ENCODE results near the gene GRM7.

GRM7 gene

GRCh38 chr3:7504886-7505775 is 644.2 kb downstream of the GRM7 start (continued):
- TF ChIP-seq ZNF221 (tag by site-specific recombination; IDR thresholded peaks at IDR 0.05; ENCODE audit: borderline replicate concordance) (no peak), ZNF660 (tag by site-specific recombination; IDR thresholded peaks at IDR 0.05) (no peak), ZBTB17 (tag by site-specific recombination; IDR thresholded peaks at IDR 0.05) (no peak), MYNN (tag by site-specific recombination; IDR thresholded peaks at IDR 0.05; ENCODE audit: borderline replicate concordance) (no peak)
- TF ChIP-seq, protein P1, sequence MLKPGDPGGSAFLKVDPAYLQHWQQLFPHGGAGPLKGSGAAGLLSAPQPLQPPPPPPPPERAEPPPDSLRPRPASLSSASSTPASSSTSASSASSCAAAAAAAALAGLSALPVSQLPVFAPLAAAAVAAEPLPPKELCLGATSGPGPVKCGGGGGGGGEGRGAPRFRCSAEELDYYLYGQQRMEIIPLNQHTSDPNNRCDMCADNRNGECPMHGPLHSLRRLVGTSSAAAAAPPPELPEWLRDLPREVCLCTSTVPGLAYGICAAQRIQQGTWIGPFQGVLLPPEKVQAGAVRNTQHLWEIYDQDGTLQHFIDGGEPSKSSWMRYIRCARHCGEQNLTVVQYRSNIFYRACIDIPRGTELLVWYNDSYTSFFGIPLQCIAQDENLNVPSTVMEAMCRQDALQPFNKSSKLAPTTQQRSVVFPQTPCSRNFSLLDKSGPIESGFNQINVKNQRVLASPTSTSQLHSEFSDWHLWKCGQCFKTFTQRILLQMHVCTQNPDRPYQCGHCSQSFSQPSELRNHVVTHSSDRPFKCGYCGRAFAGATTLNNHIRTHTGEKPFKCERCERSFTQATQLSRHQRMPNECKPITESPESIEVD (tag by site-specific recombination; IDR thresholded peaks at IDR 0.05), result no peak

GRCh38 chr3:7506606-7507180 is 645.8 kb downstream of the GRM7 start:
- TF ChIP-seq ZFP69B (tag by site-specific recombination; IDR thresholded peaks at IDR 0.05), result no peak
- H3K4me1 ChIP-seq (ENCODE audit: control insufficient read depth, insufficient read depth, low read length), result no peaks in the 10 kb centered on the region
- no peak overlapping the region for H3K27ac ChIP-seq (ENCODE audit: extremely low read depth, low read depth, low read length)
- H3K4me3 ChIP-seq (ENCODE audit: low read depth, low read length), result no peak overlapping the region
- CTCF ChIA-PET, result no interaction called here
- no peaks in the 10 kb centered on the region for H3K36me3 ChIP-seq (ENCODE audit: control insufficient read depth in 2 of 2, insufficient read depth in 1 of 2, low read length in 2 of 2)
- POLR2A ChIA-PET, result no interaction called here
- no peaks in the 10 kb centered on the region for H3K9me3 ChIP-seq (ENCODE audit: control insufficient read depth, insufficient read depth, low read depth, low read length)

DNA sequence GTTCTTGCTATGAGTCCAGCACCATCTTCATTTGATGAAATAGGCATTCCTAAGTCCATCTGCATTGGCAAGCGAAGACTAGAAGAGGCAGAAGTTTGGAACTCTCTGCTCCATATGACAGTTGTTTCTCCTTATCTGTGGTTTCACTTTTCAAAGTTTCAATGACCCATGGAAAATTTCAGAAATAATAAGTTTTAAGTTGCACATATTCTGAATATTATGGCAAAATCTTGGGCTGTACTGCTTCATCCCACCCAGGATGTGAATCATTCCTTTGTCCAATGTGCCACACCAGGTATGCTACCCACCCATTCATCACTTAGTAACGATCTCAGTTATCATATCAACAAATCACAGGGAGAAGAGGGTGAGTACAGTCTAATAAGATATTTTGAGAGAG is 647.9 kb downstream of the GRM7 start:
- CTCF ChIA-PET, result no interaction called here
- H3K4me1 ChIP-seq (ENCODE audit: control insufficient read depth, insufficient read depth, low read length), result no peaks in the 10 kb centered on the region
- POLR2A ChIA-PET, result no interaction called here
- H3K4me3 ChIP-seq (ENCODE audit: low read depth, low read length), result no peak overlapping the region
- no peaks in the 10 kb centered on the region for H3K9me3 ChIP-seq (ENCODE audit: control insufficient read depth, insufficient read depth, low read depth, low read length)
- no peak overlapping the region for H3K27ac ChIP-seq (ENCODE audit: extremely low read depth, low read depth, low read length)
- H3K36me3 ChIP-seq (ENCODE audit: control insufficient read depth in 2 of 2, insufficient read depth in 1 of 2, low read length in 2 of 2), result no peaks in the 10 kb centered on the region
- TF ChIP-seq ZFP3 (tag by site-specific recombination; IDR thresholded peaks at IDR 0.05; ENCODE audit: low read depth), result no peak
- no peak for TF ChIP-seq ZNF548 (tag by site-specific recombination; IDR thresholded peaks at IDR 0.05)
- TF ChIP-seq ZNF335 (tag by site-specific recombination; conservative IDR thresholded peaks at IDR 0.05), result no peak
- no peak for TF ChIP-seq AEBP2 (tag by site-specific recombination; IDR thresholded peaks at IDR 0.05; ENCODE audit: borderline replicate concordance)
- TF ChIP-seq ZNF48 (tag by site-specific recombination; IDR thresholded peaks at IDR 0.05), result no peak
- TF ChIP-seq ZNF24 (tag by site-specific recombination; IDR thresholded peaks at IDR 0.05), result no peak
- no peak for TF ChIP-seq HOXC10 (CRISPR knock-in tag; IDR thresholded peaks at IDR 0.05)
- TF ChIP-seq ZNF610 (tag by site-specific recombination; IDR thresholded peaks at IDR 0.05; ENCODE audit: borderline replicate concordance), result no peak
- TF ChIP-seq OVOL3 (tag by site-specific recombination; IDR thresholded peaks at IDR 0.05), result no peak

DNA sequence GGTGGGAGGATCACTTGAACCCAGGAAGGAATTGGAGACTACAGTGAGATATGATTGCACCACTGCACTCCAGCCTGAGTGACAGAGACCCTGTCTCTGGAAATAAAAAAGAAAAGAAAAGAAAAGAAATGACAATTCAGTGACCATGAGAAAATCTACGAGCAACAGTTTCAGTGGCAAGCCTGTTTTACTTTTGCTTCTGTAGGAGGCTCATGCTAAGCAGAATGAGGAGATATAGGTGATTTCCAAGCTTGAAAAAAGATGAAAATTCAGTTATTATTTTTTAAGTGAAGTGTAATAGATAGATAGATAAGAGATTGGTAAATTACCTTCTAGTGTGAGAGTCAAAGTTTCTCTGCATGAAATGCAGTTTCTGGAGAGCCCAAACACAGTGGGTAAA is 651.1 kb downstream of the GRM7 start:
- H3K36me3 ChIP-seq (ENCODE audit: control insufficient read depth in 2 of 2, insufficient read depth in 1 of 2, low read length in 2 of 2), result no peaks in the 10 kb centered on the region
- POLR2A ChIA-PET, result no interaction called here

More for the DNA sequence above, 651.1 kb downstream of the GRM7 start:
- no peak overlapping the region for H3K4me3 ChIP-seq (ENCODE audit: low read depth, low read length)
- TF ChIP-seq OSR2 (tag by site-specific recombination; IDR thresholded peaks at IDR 0.05) (no peak), ZNF221 (tag by site-specific recombination; IDR thresholded peaks at IDR 0.05; ENCODE audit: borderline replicate concordance) (no peak), ZNF624 (tag by site-specific recombination; IDR thresholded peaks at IDR 0.05) (no peak), ZNF121 (tag by site-specific recombination; IDR thresholded peaks at IDR 0.05) (no peak), HOXC10 (CRISPR knock-in tag; IDR thresholded peaks at IDR 0.05) (no peak), PRDM1 (tag by site-specific recombination; IDR thresholded peaks at IDR 0.05) (no peak), YY1 (tag by site-specific recombination; IDR thresholded peaks at IDR 0.05) (no peak), OVOL3 (tag by site-specific recombination; IDR thresholded peaks at IDR 0.05) (no peak), ZNF335 (tag by site-specific recombination; conservative IDR thresholded peaks at IDR 0.05) (no peak), ZBTB20 (tag by site-specific recombination; IDR thresholded peaks at IDR 0.05) (no peak), ZNF423 (tag by site-specific recombination; IDR thresholded peaks at IDR 0.05) (no peak)
- no peak overlapping the region for H3K27ac ChIP-seq (ENCODE audit: extremely low read depth, low read depth, low read length)
- CTCF ChIA-PET, result no interaction called here
- H3K9me3 ChIP-seq (ENCODE audit: control insufficient read depth, insufficient read depth, low read depth, low read length), result no peaks in the 10 kb centered on the region
- no peaks in the 10 kb centered on the region for H3K4me1 ChIP-seq (ENCODE audit: control insufficient read depth, insufficient read depth, low read length)
